Right lobe of liver (tissue), 4 donors: ENCODE data around the gene RYR3.

Experiments
- CTCF ChIP-seq, 4 donors: fragments of 200-600 bp in 3 of 4; fragments of 450-650 bp in 1 of 4; IDR thresholded peaks; one replicate each; pipeline versions ENCODE4 v1.5.1 to v1.8.0; 2016 to 2022; ENCODE audit warnings: antibody characterized with exemption in 4 of 4, mild to moderate bottlenecking in 2 of 4
- POLR2A ChIP-seq: fragments of 450-650 bp; IDR thresholded peaks from one replicate; pipeline ENCODE4 v1.6.1; 2017; ENCODE audit warnings: antibody characterized with exemption, mild to moderate bottlenecking
- donor health status: DM: no; HTN: no; CAD: no.
- donor health status: DM: no; HTN: no; CAD: no.
- donor health status: DM: no; HTN: yes; CAD: no.

DNA sequence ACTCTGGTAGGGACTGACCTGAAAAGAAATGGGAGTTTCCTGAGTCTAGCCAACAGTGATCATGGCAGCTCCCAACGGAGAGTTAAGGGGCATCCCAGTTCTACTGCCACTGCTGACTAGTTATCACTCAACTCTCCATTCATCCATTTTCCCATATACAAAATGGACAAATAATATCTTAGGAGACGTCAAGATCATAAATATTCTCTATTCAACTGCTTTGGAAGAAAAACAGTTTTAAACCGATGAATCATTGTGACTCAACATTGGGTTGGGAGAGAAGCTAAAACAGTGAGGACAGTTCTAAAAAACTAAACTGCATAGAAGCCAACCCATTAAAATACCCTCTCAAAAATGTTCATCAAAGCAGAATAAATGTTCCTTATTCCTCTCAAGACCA lies 600.0 kb downstream of the RYR3 start:
- no peak for TF ChIP-seq CTCF (IDR thresholded peaks at IDR 0.05)
- no peak for TF ChIP-seq POLR2A
